Gastroesophageal sphincter (tissue), 3 donors: ENCODE measurements around the gene SIRPA.

Experiments
- EP300 ChIP-seq: sonication (generic); formaldehyde crosslinking; IDR thresholded peaks from one replicate; pipeline ENCODE4 v1.6.1; 2017; ENCODE audit warnings: antibody characterized with exemption, mild to moderate bottlenecking
- TF ChIP-seq, protein P1 (sequence below), 4 experiments: fragments of 200-600 bp in 2 of 4; fragments of 450-650 bp in 2 of 4; sonication (generic) in 1 of 4; IDR thresholded peaks; one replicate each; pipeline ENCODE4 v1.5.1; 2017 to 2019; ENCODE audit warnings: antibody characterized with exemption in 4 of 4, mild to moderate bottlenecking in 2 of 4, moderate library complexity in 2 of 4

- TF ChIP-seq, protein P1, sequence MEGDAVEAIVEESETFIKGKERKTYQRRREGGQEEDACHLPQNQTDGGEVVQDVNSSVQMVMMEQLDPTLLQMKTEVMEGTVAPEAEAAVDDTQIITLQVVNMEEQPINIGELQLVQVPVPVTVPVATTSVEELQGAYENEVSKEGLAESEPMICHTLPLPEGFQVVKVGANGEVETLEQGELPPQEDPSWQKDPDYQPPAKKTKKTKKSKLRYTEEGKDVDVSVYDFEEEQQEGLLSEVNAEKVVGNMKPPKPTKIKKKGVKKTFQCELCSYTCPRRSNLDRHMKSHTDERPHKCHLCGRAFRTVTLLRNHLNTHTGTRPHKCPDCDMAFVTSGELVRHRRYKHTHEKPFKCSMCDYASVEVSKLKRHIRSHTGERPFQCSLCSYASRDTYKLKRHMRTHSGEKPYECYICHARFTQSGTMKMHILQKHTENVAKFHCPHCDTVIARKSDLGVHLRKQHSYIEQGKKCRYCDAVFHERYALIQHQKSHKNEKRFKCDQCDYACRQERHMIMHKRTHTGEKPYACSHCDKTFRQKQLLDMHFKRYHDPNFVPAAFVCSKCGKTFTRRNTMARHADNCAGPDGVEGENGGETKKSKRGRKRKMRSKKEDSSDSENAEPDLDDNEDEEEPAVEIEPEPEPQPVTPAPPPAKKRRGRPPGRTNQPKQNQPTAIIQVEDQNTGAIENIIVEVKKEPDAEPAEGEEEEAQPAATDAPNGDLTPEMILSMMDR (IDR thresholded peaks at IDR 0.05): no peak
- no peak for TF ChIP-seq EP300
These were observed 48.3 kb upstream of the SIRPA start for GRCh38 chr20:1846876-1847275.
